Left ventricle myocardium inferior (tissue), 1 donor: Measurements from ENCODE around the gene ZC3H12C. TPM values are rescaled to one million over a fixed set of nuclear protein-coding genes. Genes with fewer than 3 reads are reported as not detected.

Experiments used
- DNase-seq: peaks from one replicate; pipeline ENCODE4 v3.0.0-alpha.2; 2020
- H3K27ac ChIP-seq: fragments of 200-600 bp; replicated peaks from 2 replicates; pipeline ENCODE4 v1.8.0; 2021
- H3K27me3 ChIP-seq: fragments of 200-600 bp; 2 replicates; pipeline ENCODE4 v1.8.0; 2021; ENCODE audit warnings: low read depth
- H3K36me3 ChIP-seq: fragments of 200-600 bp; 2 replicates; pipeline ENCODE4 v1.8.0; 2021
- H3K4me1 ChIP-seq: fragments of 200-600 bp; 2 replicates; pipeline ENCODE4 v1.8.0; 2021
- H3K4me3 ChIP-seq: fragments of 200-600 bp; 2 replicates; pipeline ENCODE4 v1.8.0; 2021; ENCODE audit warnings: mild to moderate bottlenecking, moderate library complexity
- H3K9me3 ChIP-seq: fragments of 200-600 bp; replicated peaks from 2 replicates; pipeline ENCODE4 v1.8.0; 2021
- intact Hi-C: fragments of 100-400 bp; cut with micrococcal nuclease; formaldehyde crosslinking; loops from one replicate; pipeline ENCODE4 v1.11.0; 2022
- total RNA-seq: library from RNA; stranded (reverse); fragmentation: NEBNext Ultra II Directional; extraction: Animal tissue kit (Norgen Biotek cat#: 25700); gene quantifications from one replicate; pipeline ENCODE4 v1.2.1, GENCODE V29; 2021
- TF ChIP-seq, protein P1 (sequence below): fragments of 200-600 bp; IDR thresholded peaks from 2 replicates; pipeline ENCODE4 v1.8.0; 2021; ENCODE audit warnings: antibody characterized with exemption, mild to moderate bottlenecking, borderline replicate concordance
- donor health status: DM: no; HTN: yes; CAD: no; lungs with severe emphysema.

The ZC3H12C gene
- total RNA-seq, 1 donor from 2014 or later = 16.8 TPM

DNA sequence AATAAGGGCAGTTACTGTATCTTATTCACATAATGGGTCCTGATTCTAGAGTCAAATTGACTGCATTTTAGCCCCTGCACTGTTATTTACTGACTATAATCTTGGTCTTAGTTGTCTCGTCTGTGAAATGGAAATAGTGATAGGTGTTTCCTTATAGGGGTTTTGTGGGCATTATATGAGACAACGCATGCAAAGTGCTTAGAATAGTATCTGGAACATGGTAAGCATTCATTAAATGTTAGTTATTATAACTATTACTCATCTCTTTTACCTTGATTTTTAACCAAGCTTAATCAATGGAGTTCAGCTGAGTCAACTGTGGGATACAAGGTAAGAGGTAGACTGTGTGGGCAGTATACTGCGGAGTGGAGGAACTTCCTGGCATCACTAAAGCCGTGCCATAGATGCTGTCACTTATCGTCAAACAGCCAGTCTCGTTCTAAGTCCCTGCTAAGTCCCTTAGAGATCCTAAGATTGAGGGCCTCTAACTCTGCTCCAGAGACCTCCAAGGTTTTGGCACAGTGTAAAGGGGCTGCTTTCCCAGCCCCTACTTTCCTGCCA is 2.6 kb upstream of the ZC3H12C start:
- no peaks in the 10 kb centered on the region for H3K9me3 ChIP-seq
- H3K27me3 ChIP-seq = no peaks in the 10 kb centered on the region
- H3K4me1 ChIP-seq = peaks cover 25% of the 10 kb centered on the region
- no peak overlapping the region for H3K4me3 ChIP-seq
- DNase-seq = no peak
- no peak overlapping the region for H3K27ac ChIP-seq
- H3K36me3 ChIP-seq = no peaks in the 10 kb centered on the region
- intact Hi-C loops = no loop called here
- TF ChIP-seq, protein P1, sequence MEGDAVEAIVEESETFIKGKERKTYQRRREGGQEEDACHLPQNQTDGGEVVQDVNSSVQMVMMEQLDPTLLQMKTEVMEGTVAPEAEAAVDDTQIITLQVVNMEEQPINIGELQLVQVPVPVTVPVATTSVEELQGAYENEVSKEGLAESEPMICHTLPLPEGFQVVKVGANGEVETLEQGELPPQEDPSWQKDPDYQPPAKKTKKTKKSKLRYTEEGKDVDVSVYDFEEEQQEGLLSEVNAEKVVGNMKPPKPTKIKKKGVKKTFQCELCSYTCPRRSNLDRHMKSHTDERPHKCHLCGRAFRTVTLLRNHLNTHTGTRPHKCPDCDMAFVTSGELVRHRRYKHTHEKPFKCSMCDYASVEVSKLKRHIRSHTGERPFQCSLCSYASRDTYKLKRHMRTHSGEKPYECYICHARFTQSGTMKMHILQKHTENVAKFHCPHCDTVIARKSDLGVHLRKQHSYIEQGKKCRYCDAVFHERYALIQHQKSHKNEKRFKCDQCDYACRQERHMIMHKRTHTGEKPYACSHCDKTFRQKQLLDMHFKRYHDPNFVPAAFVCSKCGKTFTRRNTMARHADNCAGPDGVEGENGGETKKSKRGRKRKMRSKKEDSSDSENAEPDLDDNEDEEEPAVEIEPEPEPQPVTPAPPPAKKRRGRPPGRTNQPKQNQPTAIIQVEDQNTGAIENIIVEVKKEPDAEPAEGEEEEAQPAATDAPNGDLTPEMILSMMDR = no peak

DNA sequence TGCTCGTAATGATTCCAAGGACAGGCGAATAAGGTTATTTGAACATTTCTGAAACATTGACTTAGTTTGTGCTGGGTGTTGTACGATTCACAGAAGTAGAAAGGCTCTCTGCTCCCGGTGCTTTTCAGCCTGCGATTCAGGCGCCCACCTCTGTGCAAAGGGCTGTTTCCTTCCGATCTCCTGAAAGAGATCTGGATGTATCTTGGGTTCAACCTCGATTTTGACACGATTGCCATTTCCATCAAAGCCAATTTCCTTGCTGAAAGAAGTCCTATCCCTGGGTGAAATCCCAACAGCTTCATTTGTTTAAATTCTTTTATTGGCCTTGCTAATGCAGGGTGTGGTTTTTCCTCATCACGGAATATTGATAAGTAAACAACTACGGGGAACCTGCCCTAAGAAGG is 1.1 kb upstream of the ZC3H12C start:
- Histone ChIP-seq H3K4me1 (peaks cover 34% of the 10 kb centered on the region), H3K27ac (peak overlapping the region; percentile 95), H3K36me3 (no peaks in the 10 kb centered on the region), H3K9me3 (no peaks in the 10 kb centered on the region), H3K27me3 (no peaks in the 10 kb centered on the region), H3K4me3 (peak overlapping the region; percentile 79)
- TF ChIP-seq, protein P1 = no peak
- intact Hi-C loops = no loop called here
- DNase-seq = no peak

DNA sequence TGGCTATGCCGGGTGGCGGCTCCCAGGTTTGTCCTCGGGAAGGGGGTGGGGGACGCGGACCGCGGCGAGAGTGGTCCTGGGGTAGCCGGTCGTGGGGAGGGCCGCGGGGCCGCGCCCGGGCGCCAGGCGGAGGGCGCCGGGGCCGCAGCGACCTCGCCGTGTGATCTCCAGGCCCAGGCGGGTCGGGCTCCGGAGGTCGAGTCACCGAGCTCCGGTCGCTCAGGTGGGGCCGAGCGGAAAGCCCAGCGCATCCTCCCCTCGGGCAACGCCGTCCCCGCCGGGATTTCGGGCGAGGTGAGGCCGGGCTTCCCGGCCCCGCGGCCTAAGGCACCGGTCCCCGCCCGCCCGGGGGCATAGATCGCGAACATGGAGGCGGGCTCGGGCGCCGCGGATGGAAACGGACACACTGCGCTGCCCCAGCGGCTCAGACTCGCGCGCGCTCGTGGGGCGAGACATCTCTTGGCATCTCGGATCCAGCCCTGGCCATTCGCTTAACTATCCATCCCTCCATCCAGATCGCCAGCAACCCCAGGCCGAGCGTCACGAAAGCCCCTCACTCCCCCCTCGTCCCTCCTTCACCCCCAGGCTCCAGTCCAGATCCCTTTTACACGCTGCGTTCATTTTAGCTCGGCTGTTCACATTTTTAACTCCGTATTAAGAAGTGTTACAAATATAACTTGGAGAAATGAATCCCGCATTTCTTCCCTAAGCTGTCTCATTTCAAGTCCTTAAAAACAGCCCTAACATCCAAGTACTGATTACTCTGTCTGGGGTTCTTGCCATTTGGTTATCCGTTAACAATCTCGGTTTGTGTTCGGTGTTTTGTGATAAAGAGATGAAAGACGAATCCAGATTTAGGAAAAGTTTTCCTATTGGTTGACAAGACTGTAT is 460 bp downstream of the ZC3H12C start:
- no peaks in the 10 kb centered on the region for H3K27me3 ChIP-seq
- no peaks in the 10 kb centered on the region for H3K36me3 ChIP-seq
- intact Hi-C loops = no loop called here
- H3K4me1 ChIP-seq = peaks cover 39% of the 10 kb centered on the region
- peak overlapping the region; percentile 79 for H3K4me3 ChIP-seq
- H3K9me3 ChIP-seq = no peaks in the 10 kb centered on the region
- peak; percentile 74 for DNase-seq
- H3K27ac ChIP-seq = peak overlapping the region; percentile 95
- TF ChIP-seq, protein P1 = no peak

DNA sequence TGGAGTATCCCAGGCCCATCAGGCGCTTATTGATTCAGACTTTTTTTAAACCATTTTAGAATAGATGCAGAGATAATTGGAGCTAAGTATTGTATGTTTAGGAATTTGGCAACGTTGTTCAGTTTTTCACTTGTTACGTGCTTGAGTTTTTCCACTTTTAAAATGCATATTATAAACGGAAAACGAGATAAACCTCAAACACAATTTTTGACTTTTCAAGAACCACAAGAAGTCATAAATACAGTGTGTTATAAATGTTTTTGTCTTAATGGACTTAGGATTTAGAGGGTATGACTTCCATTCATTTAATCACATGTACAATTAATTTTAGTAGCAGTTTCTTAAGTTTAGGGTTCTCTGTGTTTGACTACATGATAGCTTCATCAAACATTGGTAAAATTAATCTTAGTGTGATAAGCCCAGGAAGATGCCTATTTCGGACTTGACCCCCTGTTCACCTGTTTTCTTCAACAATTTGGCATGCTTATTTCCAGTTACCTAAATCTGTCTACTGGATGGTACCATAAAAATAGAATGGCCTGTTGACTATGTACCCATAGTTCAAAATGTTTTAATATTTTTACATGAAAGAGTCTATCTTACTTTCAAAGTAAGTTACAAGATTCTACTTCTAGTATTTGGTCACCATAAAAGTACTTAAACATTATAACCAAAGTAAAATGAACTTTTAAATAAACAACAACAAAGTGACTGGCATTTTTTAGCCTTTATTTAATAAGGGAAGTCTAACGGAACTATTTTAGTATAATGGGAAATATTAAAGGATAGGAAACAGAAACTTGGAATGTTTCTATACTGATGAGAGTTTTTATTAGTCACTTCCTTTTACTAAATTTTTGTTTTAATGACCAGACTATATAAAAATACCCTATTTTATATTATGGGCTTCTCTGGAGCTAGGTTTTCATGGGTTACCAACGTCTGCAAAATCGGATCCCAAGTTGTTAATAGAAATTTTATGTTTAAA is 1.4 kb downstream of the ZC3H12C start:
- Histone ChIP-seq H3K4me3 (peak overlapping the region; percentile 79), H3K27ac (peak overlapping the region; percentile 95), H3K4me1 (peaks cover 39% of the 10 kb centered on the region), H3K27me3 (no peaks in the 10 kb centered on the region), H3K36me3 (no peaks in the 10 kb centered on the region), H3K9me3 (no peaks in the 10 kb centered on the region)
- DNase-seq = no peak
- TF ChIP-seq, protein P1 = no peak
- intact Hi-C loops = no loop called here

DNA sequence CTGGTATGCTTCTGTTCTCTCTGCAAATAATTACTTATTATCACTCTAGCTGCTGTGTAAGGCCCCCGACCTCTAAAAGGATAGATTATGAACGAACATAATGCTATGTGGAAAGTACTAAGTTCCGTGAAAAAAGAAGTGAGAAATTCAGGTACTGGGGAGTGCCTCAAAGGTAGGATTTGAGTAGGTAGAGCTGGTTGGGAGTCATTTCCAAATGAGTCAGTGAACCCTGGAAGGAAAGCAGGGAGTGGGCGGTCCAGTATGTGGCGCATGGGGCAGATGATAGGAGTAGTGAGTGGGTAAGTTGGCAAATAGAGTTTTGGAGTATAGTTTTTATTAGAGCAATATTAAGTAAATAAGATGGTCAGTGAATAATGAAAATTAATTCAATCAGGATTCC is 2.4 kb downstream of the ZC3H12C start:
- no peak for DNase-seq
- intact Hi-C loops = no loop called here
- peaks cover 39% of the 10 kb centered on the region for H3K4me1 ChIP-seq
- TF ChIP-seq, protein P1 = no peak
- H3K27ac ChIP-seq = no peak overlapping the region
- no peak overlapping the region for H3K4me3 ChIP-seq
- no peaks in the 10 kb centered on the region for H3K9me3 ChIP-seq
- no peaks in the 10 kb centered on the region for H3K36me3 ChIP-seq
- no peaks in the 10 kb centered on the region for H3K27me3 ChIP-seq
